ENCODE measurements around the gene DCTPP1. TPM values are rescaled to one million over a fixed set of nuclear protein-coding genes. Genes with fewer than 3 reads are reported as not detected.

DCTPP1 gene
- total RNA-seq, 1 donor from 2014 or later, result 87.8 TPM

DNA sequence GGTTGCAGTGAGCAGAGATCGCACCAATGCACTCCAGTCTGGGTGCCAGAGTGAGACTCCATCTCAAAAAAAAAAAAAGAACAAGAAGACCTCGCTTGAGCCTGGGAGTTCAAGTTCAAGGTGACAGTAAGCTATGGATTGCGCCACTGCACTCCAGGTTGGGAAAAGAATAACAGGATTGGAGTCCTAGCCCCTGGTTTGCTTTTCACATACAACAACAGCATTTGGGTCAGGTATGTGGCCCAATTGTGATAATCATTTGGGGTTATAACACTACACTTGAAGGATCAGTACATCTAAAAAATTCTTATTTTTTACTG lies 19.2 kb upstream of the DCTPP1 start:
- intact Hi-C loops (cut with micrococcal nuclease), result no loop called here

DNA sequence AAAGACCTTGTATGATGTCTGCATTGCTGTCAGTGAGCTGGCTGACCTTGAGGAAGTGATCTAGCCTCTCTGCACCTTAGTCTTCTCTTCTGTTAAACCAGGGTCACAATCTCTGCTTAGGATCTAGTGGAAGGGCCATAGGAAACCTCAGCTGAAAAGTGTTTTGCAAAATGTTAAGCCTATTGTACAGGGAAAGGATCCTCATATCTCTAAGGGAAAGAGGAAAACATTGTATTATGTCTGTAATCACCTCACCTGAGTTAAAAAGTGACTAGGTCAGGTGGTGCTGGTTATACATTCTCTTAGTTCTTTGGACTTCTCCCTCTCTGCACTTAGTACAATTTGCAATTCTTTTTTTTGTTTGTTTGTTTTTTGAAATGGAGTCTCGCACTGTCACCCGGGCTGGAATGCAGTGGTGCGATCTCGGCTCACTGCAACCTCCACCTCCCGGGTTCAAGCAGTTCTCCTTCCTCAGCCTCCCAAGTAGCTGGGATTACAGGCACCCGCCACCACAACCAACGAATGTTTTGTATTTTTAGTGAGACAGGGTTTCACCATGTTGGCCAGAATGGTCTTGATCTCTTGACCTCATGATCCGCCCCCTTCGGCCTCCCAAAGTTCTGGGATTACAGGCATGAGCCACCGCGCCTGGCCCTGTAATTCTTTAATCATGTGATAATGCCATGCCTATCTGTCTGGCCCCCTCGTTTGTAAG lies 17.8 kb upstream of the DCTPP1 start:
- intact Hi-C loops (cut with micrococcal nuclease), result no loop called here

DNA sequence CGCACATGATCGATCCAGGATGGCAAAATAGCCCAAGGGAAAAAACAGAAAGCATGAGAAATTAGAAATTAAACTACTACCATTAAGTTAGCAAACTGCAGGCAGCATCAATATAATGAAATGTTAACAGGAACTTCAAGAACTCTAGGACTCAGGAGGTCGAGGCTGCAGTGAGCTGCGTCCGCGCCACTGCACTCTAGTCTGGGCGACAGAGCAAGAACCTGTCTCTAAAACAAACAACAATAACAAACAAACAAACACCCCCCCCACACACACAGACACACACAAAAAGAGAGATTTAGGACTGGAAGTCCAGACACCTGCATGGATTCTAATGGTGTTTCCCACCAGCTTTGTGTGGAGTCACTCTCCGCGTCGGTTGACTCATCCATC lies 16.4 kb upstream of the DCTPP1 start:
- intact Hi-C loops (cut with micrococcal nuclease), result no loop called here

DNA sequence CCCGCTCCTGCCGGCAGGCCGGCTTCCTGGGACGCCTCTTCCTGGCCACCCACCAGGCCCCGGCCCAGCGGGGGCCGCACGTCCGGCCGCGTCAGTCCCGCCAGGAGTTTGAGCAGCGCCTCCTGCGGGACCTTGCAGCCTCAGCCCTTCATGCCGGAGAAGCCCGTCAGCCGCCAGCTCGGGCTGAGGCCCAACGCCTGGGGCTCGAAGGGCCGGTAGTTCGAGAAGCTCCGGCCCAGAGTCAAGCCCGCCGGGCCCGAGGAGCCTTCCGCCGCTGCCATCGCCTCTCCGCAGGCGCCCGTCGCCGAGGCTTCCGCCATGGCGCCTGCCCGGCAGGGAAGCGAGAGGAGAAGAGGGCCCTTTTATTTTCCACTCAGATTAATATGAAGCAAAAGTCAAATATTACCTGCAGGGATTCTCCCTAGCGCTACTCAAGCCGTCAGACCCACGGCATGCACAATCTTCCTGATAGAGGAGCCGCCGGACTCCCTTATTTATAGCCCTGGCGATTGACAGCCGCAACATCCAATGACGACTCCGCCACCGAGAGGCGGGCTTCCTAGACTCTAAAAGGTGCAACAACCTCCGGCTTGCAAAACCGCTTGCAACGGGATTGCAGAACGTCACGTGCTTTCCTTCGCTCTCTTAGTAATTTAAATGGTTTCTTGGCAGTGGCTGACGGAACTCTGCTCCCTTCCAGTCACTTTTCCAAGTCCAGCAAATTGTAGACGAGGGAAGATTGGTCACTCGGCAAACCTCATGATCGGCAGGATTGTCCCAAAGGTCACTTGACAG lies 15.8 kb upstream of the DCTPP1 start, which contains the start of gene SEPHS2:
TSS of gene SEPHS2 (minus strand) at position 467 of the 795 bp plus-strand sequence. CDS start at position 320, 147 bp downstream.
- intact Hi-C loops (cut with micrococcal nuclease), result loop anchor here (1.0 kb wide), 2 partner anchors 15 to 28 kb away; partner anchors contain the start of gene DCTPP1

DNA sequence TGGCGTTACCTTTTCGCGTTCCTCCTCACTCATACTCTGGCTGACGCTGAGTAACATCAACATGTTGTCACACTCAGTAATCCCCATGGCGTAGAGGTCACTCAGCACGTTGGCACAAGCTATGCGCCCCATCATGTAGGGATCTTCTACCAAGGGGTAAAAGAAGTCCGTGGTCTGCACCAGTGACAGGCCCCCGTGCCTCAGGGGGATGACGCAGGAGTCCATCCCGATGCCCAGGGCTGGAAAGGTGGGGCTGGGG lies 15.2 kb upstream of the DCTPP1 start:
- intact Hi-C loops (cut with micrococcal nuclease), result loop anchor here (1.0 kb wide), 2 partner anchors 15 to 28 kb away; partner anchors contain the start of gene DCTPP1

DNA sequence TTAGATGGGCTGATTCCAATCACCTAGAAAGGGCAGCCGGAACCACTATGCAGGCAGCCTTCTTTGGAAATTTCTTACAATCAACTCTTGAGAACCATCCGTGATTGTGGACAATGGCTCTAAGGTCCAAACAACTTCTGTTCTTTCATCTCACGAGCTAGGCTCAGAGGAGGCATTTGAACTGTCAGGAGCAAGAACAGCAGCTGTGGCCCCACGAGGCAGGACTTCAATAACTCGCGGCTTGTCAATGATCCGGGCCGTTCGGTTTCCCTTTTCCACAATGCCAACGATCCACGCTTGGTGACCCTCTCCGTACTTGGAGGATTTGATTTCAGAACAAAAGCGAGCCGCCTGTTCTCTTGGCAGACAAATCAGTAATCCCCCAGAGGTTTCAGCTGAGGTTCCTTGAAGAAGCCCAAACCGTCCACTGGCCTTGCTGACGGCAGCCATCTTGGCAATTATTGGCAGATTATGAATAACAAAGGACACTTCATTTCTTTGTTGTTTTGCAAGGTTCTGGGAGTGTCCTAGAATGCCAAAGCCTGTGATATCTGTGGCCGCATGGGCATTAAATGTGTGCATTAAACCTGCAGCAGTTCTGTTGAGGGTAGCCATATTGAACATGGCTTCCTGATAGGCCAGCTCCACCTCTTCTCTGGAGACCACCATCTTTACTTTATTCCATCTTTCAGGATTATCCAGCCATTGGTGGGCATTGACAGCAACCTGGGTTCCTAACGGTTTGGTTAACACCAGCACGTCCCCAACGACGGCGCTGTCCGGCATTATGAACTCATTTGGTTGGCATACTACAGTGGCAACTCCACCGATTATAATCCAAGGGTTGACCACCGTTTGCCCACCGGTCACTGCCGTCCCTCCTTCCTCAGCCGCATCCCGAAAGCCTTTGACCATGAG lies 14.7 kb upstream of the DCTPP1 start:
- intact Hi-C loops (cut with micrococcal nuclease), result loop anchor here (1.0 kb wide), 2 partner anchors 14 to 29 kb away; partner anchors contain the start of gene DCTPP1

DNA sequence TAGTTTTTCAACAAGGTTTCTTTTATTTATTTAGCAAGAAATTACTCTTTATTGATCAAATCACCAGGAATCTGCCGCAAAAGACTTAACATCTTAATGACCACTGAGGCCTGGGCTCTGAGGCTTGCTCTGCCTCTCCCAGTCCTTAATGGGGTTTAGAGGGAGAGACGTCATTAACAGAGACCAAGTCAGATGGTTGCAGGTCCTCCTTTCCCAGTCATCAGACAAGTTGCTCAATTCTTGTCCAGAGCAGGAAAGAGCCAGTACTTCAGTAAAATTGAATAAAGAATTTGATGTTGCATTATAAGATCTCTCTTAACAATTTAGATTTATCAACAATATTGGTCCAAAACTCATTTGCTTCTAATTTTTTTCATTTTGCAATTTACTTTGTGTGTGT lies 13.8 kb upstream of the DCTPP1 start:
- intact Hi-C loops (cut with micrococcal nuclease), result no loop called here

DNA sequence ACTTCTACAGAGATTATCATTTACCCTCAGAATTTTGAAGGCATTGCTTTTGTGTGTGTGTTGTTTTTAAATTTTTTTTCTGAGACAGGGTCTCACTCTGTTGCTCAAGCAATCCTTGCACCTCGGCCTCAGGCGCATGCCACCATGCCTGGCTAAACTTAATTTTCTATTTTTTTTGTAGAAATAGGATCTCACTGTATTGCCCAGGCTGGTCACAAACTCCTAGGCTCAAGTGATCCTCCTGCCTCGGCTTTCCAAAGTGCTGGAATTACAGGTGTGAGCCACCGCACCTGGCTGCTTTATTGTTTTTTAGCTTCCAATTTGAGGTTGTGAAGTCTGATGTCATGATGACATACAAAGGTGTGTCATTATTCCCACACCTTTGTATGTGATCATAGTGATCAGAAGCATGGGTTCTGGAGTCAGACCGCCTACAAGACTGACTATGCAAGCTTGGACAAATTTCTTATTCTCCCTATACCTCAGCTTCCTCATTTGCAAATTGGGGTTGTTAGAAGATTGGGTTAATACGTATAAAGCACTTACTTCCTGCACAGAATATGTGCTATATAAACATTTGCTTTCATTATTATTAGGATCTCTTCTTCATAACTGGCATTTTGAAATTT lies 10.0 kb upstream of the DCTPP1 start:
- intact Hi-C loops (cut with micrococcal nuclease), result no loop called here

DNA sequence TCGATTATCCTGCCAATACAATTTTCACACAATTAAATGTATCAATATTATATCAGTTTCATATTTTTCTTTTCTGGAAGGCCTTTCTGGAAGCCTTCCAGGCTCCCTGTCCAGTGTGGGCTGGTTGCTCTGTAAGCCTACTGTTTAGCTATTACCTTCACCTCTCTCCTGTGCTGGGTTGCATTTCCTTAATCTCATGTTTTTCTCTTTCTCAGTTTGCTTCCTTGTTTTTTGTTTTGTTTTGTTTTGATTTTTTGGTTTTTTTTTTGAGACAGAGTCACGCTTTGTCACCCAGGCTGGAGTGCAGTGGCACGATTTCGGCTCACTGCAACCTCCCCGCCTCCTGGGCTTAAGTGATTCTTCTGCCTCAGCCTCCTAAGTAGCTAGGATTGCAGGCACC lies 9.0 kb upstream of the DCTPP1 start:
- intact Hi-C loops (cut with micrococcal nuclease), result no loop called here

DNA sequence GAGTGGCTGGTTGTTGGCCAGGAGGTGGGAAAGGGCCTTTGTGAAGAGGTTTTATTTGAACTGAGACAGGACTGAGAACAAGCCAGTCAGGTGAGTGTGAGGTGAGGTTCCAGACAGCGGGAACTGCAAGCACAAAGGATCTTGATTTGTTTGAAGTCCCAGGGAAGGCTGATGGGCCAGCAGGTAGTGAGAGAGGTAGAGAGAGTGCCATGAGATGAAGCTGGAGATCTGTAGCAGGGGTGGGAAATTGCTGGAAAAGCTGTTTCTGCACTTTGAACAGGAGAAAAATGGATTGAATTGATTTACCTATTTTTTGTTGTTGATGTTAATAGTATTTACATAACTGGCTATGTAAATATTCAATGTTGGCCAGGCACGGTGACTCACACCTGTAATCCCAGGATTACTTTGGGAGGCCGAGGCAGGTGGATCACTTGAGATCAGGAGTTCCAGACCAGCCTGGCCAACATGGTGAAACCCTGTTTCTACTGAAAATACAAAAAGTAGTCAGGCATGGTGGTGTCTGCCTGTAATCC lies 7.7 kb upstream of the DCTPP1 start:
- intact Hi-C loops (cut with micrococcal nuclease), result no loop called here

DNA sequence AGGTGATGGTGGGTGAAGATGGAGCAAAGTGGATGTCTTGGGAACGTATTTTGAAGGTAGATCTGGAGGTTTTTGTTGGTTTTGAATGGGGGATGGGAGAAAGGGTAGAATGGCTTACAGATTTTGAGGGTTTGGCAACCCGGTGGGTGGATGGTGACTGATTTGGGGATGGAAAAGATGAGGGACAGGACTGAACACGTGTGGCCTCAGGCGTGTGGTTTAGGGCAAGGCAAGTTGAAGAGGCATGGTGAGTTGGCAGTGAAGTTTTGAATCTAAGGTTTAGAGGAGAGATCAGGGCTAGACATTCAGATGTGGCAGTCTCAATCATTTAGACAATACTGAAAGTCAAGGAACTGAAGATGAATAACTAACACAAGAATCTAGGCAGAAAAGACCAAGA lies 5.0 kb upstream of the DCTPP1 start:
- intact Hi-C loops (cut with micrococcal nuclease), result loop anchor here (5.0 kb wide), 1 partner anchor 37 kb away; the partner anchor contains the start of gene ITGAL

DNA sequence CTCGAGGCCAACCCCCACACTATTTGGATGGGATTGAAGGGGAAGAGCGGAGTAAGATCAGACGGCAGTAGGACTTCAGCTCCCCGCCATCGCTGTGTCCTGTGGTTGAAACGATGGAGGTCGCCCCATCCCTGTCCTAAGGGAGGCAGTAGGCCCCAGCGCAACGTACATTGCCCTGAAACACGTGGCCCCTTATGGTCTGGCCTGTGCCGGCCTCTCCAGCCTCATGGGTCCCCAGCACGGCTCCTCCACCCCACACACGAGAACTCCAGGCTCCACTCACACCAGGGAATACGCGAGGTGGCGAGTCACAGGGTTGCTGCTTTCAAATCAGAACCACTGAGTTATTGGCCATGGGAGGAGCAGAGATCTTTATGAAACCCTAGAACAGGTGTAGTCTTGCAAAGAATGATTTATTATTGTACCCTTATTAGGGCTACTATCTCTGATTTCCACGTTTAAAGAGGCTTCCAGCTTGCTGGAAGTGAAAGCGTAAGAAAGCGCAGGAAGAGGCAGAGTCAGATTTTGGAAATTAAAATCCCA lies 669 bp upstream of the DCTPP1 start:
- intact Hi-C loops (cut with micrococcal nuclease), result loop anchor here (1.0 to 5.0 kb wide), 7 partner anchors 12 to 198 kb away; partner anchors contain the start of genes ITGAL and SEPHS2

DNA sequence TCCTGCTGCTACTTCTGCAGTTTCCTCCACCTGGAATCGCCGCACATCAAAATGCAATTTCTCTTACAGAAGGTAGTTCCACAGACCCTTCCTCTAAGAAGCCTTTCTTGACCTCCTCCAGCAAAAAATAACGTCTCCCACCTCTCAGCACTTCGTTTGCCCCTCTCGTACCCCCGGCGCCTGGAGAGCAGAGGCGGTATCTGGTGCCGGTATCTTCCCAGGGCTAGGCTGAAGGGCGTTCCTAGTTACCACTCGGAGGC lies 482 bp downstream of the DCTPP1 start:
- intact Hi-C loops (cut with micrococcal nuclease), result no loop called here

DNA sequence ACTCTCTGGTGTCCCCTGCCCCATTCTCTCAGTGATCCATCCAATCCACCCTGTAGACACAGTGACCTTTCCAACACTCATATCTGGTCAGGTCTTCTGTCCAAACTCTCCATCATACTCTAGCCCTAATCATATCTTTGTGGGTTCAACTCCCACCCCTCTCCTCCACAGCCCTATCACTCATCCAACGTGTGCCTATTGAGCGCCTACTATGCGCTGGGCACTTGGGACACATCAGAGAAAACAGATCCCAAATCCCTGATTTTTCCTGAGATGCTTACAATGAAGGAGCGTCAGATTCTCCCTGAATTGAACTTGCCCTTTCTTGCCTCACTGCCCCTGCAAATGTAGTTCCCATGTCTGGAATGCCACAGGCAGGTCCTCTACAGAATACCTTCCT lies 1.8 kb downstream of the DCTPP1 start:
- intact Hi-C loops (cut with micrococcal nuclease), result no loop called here

DNA sequence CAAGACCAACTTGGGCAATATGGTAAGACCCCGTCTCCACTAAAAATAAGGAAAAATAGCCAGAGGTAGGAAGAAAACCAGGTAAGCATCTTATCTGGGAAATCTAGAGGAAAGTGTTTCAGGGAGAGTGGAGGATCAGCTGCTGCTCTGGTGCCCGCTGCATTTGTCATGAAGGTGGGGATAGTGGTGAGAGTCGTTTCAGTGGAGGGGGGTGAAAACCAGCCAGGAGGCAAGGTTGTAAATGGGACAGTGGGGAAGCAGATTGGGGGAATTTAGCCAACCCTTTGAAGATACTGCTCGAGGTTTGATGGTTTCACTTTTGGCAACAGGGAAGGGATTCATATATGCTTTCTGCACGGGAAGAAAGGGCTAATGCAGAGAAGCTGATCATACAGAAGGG lies 8.8 kb downstream of the DCTPP1 start:
- intact Hi-C loops (cut with micrococcal nuclease), result no loop called here

DNA sequence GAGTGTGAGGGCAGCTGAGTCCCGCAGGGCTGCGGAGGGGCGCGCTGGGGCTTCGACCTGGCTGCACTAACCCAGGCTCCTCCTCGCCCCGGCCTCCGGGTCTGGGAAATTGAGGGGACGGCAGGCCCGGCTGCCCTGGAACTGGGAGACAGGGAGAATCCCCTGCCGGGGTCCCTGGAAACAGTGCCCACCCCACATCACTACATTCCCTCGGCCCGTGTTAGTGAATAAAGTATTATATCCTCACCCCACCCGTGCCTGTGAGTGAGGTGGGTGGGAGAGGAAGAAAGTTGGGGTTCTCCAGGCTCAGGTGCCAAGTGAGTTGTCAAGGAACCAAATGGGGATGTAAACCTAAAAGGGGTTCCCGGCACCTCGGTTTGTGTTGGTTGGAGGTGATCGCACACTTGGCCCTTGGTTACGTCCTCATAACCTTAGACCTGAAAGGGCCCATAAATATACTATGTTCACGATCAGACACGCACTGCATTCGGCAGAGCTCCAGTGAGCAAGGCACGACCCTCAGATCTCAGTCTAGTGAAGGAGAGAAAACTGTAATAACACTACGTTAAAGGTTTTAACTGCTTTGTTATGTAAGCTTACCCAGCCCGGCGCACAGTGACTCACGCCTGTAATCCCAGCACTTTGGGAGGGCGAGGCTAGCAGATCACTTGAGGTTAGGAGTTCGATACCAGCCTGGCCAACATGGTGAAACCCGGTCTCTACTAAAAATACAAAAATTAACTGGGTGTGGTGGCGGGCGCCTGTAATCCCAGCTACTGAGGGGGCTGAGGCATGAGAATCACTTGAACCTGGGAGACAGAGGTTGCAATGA lies 11.3 kb downstream of the DCTPP1 start:
- intact Hi-C loops (cut with micrococcal nuclease), result loop anchor here (1.0 kb wide), 1 partner anchor 12 kb away; the partner anchor contains the start of gene DCTPP1

DNA sequence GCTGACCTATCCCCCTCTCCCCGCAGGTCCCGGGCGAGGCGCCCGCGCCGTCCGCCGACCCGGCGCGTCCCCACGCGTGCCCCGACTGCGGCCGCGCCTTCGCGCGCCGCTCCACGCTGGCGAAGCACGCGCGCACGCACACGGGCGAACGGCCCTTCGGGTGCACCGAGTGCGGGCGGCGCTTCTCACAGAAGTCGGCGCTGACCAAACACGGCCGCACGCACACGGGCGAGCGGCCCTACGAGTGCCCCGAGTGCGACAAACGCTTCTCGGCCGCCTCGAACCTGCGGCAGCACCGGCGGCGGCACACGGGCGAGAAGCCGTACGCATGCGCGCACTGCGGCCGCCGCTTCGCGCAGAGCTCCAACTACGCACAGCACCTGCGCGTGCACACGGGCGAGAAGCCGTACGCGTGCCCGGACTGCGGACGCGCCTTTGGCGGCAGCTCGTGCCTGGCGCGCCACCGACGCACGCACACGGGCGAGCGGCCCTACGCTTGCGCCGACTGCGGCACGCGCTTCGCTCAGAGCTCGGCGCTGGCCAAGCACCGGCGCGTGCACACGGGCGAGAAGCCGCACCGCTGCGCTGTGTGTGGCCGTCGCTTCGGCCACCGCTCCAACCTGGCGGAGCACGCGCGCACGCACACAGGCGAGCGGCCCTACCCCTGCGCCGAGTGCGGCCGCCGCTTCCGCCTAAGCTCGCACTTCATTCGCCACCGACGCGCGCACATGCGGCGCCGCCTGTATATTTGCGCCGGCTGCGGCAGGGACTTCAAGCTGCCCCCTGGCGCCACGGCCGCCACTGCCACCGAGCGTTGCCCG lies 12.1 kb downstream of the DCTPP1 start:
- intact Hi-C loops (cut with micrococcal nuclease), result loop anchor here (1.0 kb wide), 1 partner anchor 13 kb away; the partner anchor contains the start of gene DCTPP1

DNA sequence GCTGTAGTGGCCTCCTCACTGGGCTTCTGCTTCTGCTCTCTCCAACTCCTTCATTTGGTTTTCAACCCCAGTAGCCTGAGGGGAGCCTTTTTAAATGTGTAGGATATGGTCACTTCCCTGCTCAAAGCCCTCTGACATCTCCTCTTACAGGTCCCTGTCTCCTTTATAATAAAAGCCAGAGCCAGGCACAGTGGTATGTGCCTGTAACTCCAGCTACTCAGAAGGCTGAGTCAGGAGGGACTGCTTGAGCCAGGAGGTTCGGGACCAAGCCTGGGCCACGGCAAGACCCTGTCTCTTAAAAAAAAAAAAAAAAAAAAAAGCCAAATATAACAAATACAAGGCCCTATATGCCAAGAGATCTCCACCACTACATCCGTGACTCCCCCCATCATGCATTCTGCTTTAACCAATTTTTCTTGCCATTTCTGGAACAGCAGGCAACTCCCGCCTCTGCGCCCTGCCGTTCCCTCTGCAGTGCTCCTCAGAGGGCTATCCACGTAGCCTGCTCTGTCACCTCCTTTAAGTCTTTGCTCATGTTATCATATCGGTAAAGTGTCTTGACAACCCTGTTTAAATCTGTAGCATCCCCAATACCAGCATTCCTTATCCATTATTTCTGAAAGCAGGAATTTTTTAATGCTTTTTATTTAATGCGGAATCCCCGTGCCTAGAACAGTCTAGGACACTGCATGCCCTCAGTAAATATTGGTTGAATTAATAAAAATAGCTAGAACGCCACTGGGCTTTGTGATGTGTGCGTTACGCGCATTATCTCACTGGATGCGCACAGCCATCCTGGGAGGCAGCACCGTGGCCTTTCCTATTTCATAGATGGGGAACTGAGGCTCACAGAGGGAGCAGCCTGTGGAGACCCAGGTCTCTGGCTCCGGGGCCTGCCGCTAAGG lies 13.0 kb downstream of the DCTPP1 start:
- intact Hi-C loops (cut with micrococcal nuclease), result no loop called here
